Measurements from ENCODE around the gene RYR3. TPM values are rescaled to one million over a fixed set of nuclear protein-coding genes. Genes with fewer than 3 reads are reported as not detected.
"Not testable (repeated sequence)": the region's sequence is repeated elsewhere in the genome, so short reads cannot be mapped to it uniquely, and the experiment has no call there.

Gene RYR3
- total and polyA plus RNA-seq, 5 experiments from 2014 or later = 0.17 to 0.22 TPM; not detected in 3

DNA sequence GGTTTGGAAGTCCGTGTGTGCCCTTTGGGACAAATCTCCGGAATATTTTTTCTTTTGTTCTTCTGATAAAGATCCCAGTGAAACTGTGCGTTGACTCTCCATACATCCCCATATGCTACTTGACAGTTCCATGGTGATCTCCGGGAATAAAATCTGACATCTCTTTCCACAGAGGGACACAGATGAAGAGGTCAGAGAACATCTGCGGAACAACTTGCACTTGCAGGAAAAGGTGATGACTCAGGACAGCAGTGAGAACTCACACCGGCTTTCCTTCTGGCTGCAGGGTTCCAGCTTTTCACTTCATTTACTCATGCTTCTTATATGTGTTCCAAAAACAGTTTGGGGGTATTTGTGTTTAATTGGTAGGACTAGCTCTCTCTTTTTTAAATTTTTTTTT lies 500.0 kb downstream of the RYR3 start:
- POLR2A ChIA-PET = no interaction called here

DNA sequence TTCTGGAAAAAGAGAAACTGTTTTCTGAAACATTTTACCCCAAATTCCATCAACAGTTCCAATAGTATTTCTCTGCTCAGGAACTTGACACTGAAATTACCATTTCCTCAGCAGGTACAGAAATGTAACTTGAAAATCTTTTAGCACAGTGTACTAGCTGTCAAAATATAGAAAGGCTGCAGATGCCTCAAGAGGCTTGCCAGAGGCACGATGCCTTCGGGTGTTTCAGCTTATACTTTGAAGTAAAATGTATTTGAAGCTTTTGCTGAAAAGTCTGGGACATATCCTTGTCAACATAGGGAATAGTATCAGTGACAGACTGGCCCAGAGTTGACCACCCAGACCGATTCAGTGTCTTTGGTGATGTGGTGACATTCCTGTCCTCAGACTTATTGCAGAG lies 503.1 kb downstream of the RYR3 start:
- DNase-seq (no peak), ATAC-seq (no peak)
- POLR2A ChIA-PET = no interaction called here
- Mint-ChIP-seq H3K4me3 (no peak overlapping the region), H3K36me3 (peaks cover 0 to 2% (median 0%) of the 10 kb centered on the region in 3 donors), H3K27ac (no peak overlapping the region), H3K27me3 (peaks cover 3 to 27% (median 17%) of the 10 kb centered on the region in 5 donors), H3K4me1 (no peaks in the 10 kb centered on the region), H3K9me3 (peaks cover 0 to 2% (median 0%) of the 10 kb centered on the region in 9 donors)

More for the DNA sequence above, 500.0 kb downstream of the RYR3 start:
- DNase-seq (no peak), ATAC-seq (no peak)
- Mint-ChIP-seq H3K36me3 (peaks cover 0 to 2% (median 0%) of the 10 kb centered on the region in 3 donors), H3K4me1 (no peaks in the 10 kb centered on the region), H3K27me3 (peaks cover 7 to 44% (median 22%) of the 10 kb centered on the region in 5 donors), H3K4me3 (no peak overlapping the region), H3K9me3 (peaks cover 0 to 2% (median 0%) of the 10 kb centered on the region in 9 donors), H3K27ac (no peak overlapping the region)

DNA sequence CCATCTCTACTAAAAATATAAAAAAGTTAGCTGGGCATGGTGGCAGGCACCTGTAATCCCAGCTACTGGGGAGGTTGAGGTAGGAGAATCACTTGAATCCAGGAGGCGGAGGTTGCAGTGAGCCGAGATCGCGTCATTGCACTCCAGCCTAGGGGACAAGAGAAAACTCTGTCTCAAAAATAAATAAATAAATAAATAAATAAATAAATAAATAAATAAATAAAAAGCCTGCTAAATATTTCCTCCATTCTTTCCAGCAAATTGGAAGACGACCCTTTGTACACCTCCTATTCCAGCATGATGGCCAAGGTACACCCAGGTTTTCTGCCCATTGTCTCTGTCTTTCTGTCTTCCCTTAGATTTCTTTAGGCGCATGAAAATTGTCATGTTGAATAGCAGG lies 508.7 kb downstream of the RYR3 start:
- H3K4me3 Mint-ChIP-seq, H3K4me1 Mint-ChIP-seq, H3K9me3 Mint-ChIP-seq, POLR2A ChIA-PET, DNase-seq, ATAC-seq, H3K27ac Mint-ChIP-seq, H3K36me3 Mint-ChIP-seq: not testable (repeated sequence)
- H3K27me3 Mint-ChIP-seq = peaks cover 1 to 11% (median 6%) of the 10 kb centered on the region in 5 donors

DNA sequence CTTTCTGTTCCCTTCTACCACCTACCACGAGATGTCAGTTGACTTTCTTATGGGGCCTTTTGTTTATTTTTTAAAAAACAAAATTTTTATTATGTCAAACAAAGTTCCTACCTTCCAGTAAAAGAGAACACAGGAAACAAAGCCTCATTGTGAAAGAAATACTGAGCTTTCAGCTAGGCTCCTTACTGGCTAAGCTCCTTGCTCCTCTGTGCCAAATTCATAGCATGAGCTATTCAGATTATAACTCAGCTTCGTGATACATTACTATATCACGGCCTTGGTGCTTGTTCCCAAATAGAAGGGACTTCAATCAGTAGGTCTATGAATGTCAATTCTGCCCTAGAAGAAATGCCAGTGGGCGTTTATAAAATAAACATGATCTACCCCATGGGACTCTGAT lies 511.7 kb downstream of the RYR3 start:
- no peak for DNase-seq
- no peaks in the 10 kb centered on the region for H3K4me1 Mint-ChIP-seq
- peaks cover 2 to 27% (median 15%) of the 10 kb centered on the region in 5 donors for H3K27me3 Mint-ChIP-seq
- no peaks in the 10 kb centered on the region for H3K9me3 Mint-ChIP-seq
- no peak overlapping the region for H3K27ac Mint-ChIP-seq
- POLR2A ChIA-PET = no interaction called here
- no peaks in the 10 kb centered on the region for H3K36me3 Mint-ChIP-seq
- no peak overlapping the region for H3K4me3 Mint-ChIP-seq
- ATAC-seq = no peak

DNA sequence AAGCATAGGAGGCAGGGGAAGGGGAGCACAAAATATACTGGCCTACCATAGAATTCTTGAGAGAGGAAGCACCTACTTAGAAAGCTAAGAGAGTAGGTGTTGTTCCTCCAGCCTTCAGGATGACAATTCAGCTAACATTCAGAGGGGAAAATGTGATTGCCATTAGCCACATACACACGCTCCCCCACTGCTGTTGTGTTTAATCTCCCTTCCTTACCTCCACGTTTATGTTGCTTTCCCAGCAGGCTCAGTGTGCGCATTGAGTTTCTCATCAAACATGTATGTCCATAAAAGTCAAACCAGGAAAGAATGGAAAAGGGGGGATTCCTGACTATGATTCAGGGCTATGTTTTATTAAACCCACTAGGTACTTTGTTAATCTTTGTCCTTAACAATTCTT lies 512.4 kb downstream of the RYR3 start:
- POLR2A ChIA-PET = no interaction called here
- Mint-ChIP-seq H3K4me3 (no peak overlapping the region), H3K36me3 (no peaks in the 10 kb centered on the region)

DNA sequence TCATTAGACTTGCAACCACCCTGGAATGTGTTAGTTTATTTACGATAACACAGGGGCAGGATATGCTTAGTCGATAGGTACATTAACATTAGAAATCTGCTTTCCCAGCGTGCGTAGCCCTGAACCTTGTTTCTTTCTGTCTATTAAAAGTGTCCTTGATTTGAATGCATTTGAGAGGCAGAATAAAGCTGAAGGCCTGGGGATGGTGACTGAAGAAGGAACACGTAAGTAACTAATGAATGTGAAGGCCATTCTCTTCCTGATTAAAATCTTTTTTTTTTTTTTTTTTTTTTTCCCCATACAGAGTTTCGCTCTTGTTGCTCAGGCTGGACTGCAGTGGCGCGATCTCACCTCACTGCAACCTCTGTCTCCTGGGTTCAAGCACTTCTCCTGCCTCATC lies 514.7 kb downstream of the RYR3 start:
- Mint-ChIP-seq H3K4me1 (no peaks in the 10 kb centered on the region), H3K27ac (no peak overlapping the region), H3K36me3 (no peaks in the 10 kb centered on the region), H3K4me3 (no peak overlapping the region), H3K9me3 (no peaks in the 10 kb centered on the region), H3K27me3 (peaks cover 2 to 22% (median 17%) of the 10 kb centered on the region in 5 donors)
- ATAC-seq (no peak), DNase-seq (no peak)
- POLR2A ChIA-PET = no interaction called here

More for the DNA sequence above, 512.4 kb downstream of the RYR3 start:
- H3K9me3 Mint-ChIP-seq = no peaks in the 10 kb centered on the region
- no peak overlapping the region for H3K27ac Mint-ChIP-seq
- DNase-seq (no peak), ATAC-seq (no peak)
- H3K27me3 Mint-ChIP-seq = peaks cover 2 to 31% (median 13%) of the 10 kb centered on the region in 5 donors
- no peaks in the 10 kb centered on the region for H3K4me1 Mint-ChIP-seq

DNA sequence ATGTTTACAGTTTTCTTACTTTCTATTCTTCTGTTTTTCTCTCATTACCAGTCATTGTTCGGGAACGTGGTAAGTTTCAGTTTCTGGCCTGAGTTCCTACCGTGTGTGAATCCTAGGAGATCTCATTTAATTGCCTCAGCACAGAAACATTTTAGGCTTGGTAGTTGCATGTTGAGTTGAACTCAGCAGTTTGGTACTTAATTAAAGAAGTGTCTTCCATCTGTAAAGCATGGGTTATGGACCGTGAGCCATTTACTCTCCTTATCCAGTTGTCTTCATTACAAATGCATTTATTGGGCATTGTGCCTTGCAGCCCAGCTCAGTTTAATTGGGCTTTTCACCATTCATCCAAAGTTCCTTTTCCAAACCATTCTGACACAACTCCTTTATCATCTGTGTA lies 515.4 kb downstream of the RYR3 start:
- Mint-ChIP-seq H3K9me3 (no peaks in the 10 kb centered on the region), H3K27me3 (peaks cover 2 to 22% (median 15%) of the 10 kb centered on the region in 5 donors)
- no peak for ATAC-seq

DNA sequence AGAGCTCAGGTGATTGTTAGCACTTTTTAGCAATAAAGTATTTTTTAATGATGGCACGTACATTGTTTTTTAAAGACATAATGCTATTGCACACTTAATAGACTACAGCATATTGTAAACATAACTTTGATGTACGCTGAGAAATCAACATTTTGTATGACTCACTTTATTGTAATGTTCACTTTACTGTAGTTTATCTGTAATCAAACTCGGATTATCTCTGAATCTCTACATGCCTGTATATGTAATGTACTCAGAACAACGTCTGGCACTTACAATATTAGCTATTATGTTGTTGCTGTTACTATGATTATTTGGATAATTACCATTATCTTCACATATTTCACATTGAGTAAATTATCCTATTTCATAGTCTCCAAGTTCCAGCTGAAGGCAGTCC lies 519.6 kb downstream of the RYR3 start:
- no peak overlapping the region for H3K4me3 Mint-ChIP-seq
- no peaks in the 10 kb centered on the region for H3K9me3 Mint-ChIP-seq
- POLR2A ChIA-PET = no interaction called here
- no peaks in the 10 kb centered on the region for H3K4me1 Mint-ChIP-seq
- no peak for ATAC-seq
- peaks cover 0 to 22% (median 14%) of the 10 kb centered on the region in 5 donors for H3K27me3 Mint-ChIP-seq
- H3K36me3 Mint-ChIP-seq = no peaks in the 10 kb centered on the region
- DNase-seq = no peak
- H3K27ac Mint-ChIP-seq = no peak overlapping the region

More for the DNA sequence above, 515.4 kb downstream of the RYR3 start:
- Mint-ChIP-seq H3K36me3 (no peaks in the 10 kb centered on the region), H3K4me1 (no peaks in the 10 kb centered on the region), H3K4me3 (no peak overlapping the region), H3K27ac (no peak overlapping the region)
- no peak for DNase-seq
- POLR2A ChIA-PET = no interaction called here

DNA sequence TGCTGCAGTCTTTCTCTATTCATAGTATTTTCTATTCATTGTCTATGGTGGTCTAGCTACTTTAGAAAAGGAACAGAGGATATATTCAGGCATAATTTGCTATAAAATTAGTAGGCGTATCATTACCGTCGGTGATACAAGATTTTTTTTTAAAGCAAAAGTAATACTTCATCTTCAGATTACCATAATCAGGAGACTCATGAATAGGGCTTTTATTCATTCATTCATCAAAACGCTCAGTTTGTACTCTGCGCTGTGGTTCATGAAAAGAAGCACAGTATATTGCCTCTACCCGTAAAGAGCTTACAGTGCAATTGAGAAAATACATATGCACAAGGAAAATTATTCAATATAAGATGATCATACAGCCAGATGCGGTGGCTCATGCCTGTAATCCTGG lies 520.9 kb downstream of the RYR3 start:
- DNase-seq = no peak
- no peak for ATAC-seq
- no peaks in the 10 kb centered on the region for H3K9me3 Mint-ChIP-seq
- peaks cover 0 to 12% (median 7%) of the 10 kb centered on the region in 5 donors for H3K27me3 Mint-ChIP-seq
- no peak overlapping the region for H3K4me3 Mint-ChIP-seq
- POLR2A ChIA-PET = no interaction called here
- H3K4me1 Mint-ChIP-seq = no peaks in the 10 kb centered on the region
- no peaks in the 10 kb centered on the region for H3K36me3 Mint-ChIP-seq
- no peak overlapping the region for H3K27ac Mint-ChIP-seq

DNA sequence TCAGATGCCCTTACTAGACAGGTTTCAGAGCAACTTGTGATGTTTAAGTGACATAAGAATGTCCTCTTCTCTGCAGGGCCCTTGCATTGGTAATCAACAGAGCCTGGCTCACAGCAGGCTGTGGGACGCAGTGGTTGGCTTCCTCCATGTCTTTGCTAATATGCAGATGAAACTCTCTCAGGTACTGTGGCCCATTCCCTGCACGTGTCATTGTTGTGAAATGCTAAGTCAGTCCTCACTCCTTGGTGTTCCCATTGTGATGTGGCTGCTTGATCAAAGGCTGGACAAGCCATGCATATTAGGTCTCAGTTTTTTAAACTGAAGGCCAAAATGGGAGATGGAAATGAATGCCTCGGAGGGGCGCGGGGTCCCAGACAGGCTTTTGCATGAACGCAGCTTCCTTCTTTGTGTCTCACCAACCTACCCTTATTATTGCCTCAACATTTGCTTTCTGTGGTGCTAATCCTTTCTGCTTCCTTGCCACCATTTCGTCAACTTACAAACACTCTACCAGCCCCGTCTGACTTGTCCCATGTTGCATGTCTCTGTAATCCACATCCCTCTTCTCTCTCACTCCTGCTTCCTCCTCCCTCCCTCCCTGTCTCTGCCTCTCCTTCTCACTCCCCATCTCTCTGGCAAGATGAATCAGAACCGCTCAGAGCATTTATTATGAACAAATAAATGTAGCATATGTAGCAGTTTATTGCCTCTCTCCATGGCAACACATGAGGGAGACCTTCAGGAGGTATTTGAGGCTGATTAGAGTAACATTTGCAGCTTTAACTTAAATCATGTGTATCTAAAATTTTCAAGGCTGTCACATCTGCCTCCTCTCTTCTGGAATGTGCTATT lies 524.4 kb downstream of the RYR3 start:
- POLR2A ChIA-PET = no interaction called here
- peaks cover 3 to 31% (median 4%) of the 10 kb centered on the region in 5 donors for H3K27me3 Mint-ChIP-seq

DNA sequence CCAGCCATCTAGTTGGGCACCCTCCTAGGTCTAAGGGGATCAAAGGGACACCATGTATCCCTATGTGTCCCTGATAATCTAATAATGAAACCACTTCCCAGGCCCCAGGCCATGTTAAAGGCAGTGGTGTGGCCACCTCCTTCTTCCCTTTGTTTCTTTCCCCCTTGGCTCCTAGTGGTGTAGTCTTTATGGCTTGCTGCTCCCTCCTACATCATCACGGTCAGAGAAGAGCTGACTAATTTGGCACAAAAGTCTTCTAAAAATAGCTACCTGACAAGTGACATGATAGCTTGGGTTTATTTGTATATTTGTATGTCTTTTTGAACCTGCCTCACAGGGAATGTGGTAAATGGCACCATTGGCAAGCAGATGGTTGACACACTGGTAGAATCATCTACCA lies 526.5 kb downstream of the RYR3 start:
- Mint-ChIP-seq H3K36me3 (peaks cover 0 to 3% (median 0%) of the 10 kb centered on the region in 3 donors), H3K4me3 (no peak overlapping the region), H3K27me3 (peaks cover 5 to 46% (median 8%) of the 10 kb centered on the region in 5 donors), H3K27ac (no peak overlapping the region), H3K4me1 (no peaks in the 10 kb centered on the region), H3K9me3 (peaks cover 0 to 2% (median 0%) of the 10 kb centered on the region in 9 donors)
- DNase-seq = no peak
- POLR2A ChIA-PET = no interaction called here
- no peak for ATAC-seq

More for the DNA sequence above, 524.4 kb downstream of the RYR3 start:
- Mint-ChIP-seq H3K27ac (no peak overlapping the region), H3K4me3 (no peak overlapping the region), H3K4me1 (no peaks in the 10 kb centered on the region), H3K36me3 (no peaks in the 10 kb centered on the region), H3K9me3 (no peaks in the 10 kb centered on the region)
- no peak for ATAC-seq
- DNase-seq = no peak

DNA sequence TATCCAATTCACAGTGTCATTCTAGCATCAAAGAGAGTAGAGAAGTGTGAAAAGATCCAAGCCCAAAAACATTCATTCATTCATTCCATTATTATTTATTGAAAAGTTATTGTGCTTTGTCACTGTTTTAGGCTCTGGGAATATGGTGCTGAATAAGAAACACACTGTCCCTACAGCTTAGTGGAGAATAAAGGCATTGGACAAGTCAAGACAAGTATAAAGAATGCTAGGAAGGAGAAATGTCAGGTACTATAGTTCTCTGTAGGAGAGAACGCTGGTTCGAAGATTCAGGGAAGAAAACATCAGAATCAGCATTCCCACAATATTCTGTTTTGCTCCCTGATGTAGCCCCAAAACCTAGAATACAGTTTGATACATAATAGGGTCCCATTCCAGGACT lies 528.8 kb downstream of the RYR3 start:
- Mint-ChIP-seq H3K9me3 (peaks cover 0 to 3% (median 0%) of the 10 kb centered on the region in 9 donors), H3K4me1 (no peaks in the 10 kb centered on the region), H3K36me3 (peaks cover 0 to 3% (median 0%) of the 10 kb centered on the region in 3 donors), H3K27me3 (peaks cover 7 to 52% (median 10%) of the 10 kb centered on the region in 5 donors), H3K4me3 (no peak overlapping the region), H3K27ac (no peak overlapping the region)
- DNase-seq = no peak
- POLR2A ChIA-PET = no interaction called here
- ATAC-seq = no peak

DNA sequence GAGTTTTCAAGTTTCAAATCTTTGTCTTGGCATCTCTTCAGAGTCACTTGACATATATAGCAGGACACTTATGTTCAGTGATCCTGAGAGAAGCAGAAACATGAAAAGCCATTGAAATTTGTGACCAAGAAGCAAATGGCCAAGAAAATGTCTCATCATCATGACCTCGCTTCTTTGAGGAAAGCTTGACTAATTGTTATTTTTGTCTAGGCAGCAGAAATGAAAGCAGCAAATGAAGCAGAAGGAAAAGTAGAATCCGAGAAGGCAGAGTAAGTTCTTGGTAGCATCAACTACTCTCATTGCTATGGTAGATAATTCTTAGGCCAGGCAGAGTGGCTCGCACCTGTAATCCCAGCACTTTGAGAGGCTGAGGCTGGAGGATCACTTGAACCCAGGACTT lies 529.8 kb downstream of the RYR3 start:
- no peak for DNase-seq
- ATAC-seq = no peak
- no peaks in the 10 kb centered on the region for H3K4me1 Mint-ChIP-seq
- H3K4me3 Mint-ChIP-seq = no peak overlapping the region
- peaks cover 0 to 3% (median 0%) of the 10 kb centered on the region in 3 donors for H3K36me3 Mint-ChIP-seq
- POLR2A ChIA-PET = no interaction called here
- H3K9me3 Mint-ChIP-seq = peaks cover 0 to 3% (median 0%) of the 10 kb centered on the region in 9 donors
- no peak overlapping the region for H3K27ac Mint-ChIP-seq
- peaks cover 9 to 53% (median 10%) of the 10 kb centered on the region in 5 donors for H3K27me3 Mint-ChIP-seq
